IMR-90 (cell line): Measurements from ENCODE around the gene FHDC1.

Experiments
- CTCF ChIP-seq: conservative IDR thresholded peaks from 2 replicates; pipeline ENCODE4 v1.5.1; 2012; ENCODE audit warnings: mild to moderate bottlenecking, low read depth, low read length, improper control_type of control experiment
- POLR2A ChIP-seq: IDR thresholded peaks from 2 replicates; pipeline ENCODE4 v1.6.1; 2012; ENCODE audit warnings: mild to moderate bottlenecking, low read depth, low read length
- USF2 ChIP-seq: fragments of 150-350 bp; IDR thresholded peaks from 2 replicates; pipeline ENCODE4 v1.6.1; 2017; ENCODE audit warnings: mild to moderate bottlenecking, antibody characterized with exemption, low read length, low read depth

- TF ChIP-seq USF2 (no peak), POLR2A (no peak), CTCF (no peak)
Observed at GRCh38 chr4:152974468-152975379, 38.6 kb downstream of the FHDC1 start.
